ENCODE data around the gene MKX.

- no peak for TF ChIP-seq CTCF (IDR thresholded peaks at IDR 0.05; ENCODE audit: low read length)
- TF ChIP-seq EZH2 (optimal IDR thresholded peaks at IDR 0.05; ENCODE audit: low read depth, low read length), result no peak
These were observed 120.0 kb downstream of the MKX start for GRCh38 chr10:27625452-27626211.
